Vein endothelial cell (primary cell): Measurements from ENCODE around the gene SPRTN. TPM values are rescaled to one million over a fixed set of nuclear protein-coding genes. Genes with fewer than 3 reads are reported as not detected.

Experiments
- total RNA-seq: library from RNA; depleted of rRNA; stranded (reverse); fragments of >200 nt; gene quantifications from 2 replicates; pipeline ENCODE4 v1.2.3, GENCODE V29; 2012

Gene SPRTN
- total RNA-seq: 19.6 and 21.3 TPM in 2 replicates

GRCh38 chr1:231338270-231339128 is at the start of gene SPRTN:
Gene SPRTN (plus strand): TSS chr1:231338293. CDS start chr1:231338384, 91 bp downstream.

GRCh38 chr1:231337472-231338269 is 422 bp upstream of the SPRTN start, which contains the start of gene EXOC8:
Gene EXOC8 (minus strand): TSS chr1:231337852. CDS start chr1:231337745, 107 bp downstream.

Other genes with a start within 250 kb of the SPRTN start
- not detected in 2 replicates for gene TRIM67, start 176.2 kb upstream of the SPRTN start, total RNA-seq
- 59.8 and 60.3 TPM in 2 replicates for gene GNPAT, start 97.1 kb upstream of the SPRTN start, total RNA-seq
- 19.9 and 23.0 TPM in 2 replicates for gene EXOC8, start 441 bp upstream of the SPRTN start, total RNA-seq
- 58.5 and 69.6 TPM in 2 replicates for gene EGLN1, start 84.0 kb downstream of the SPRTN start, total RNA-seq
- gene TSNAX, start 190.4 kb downstream of the SPRTN start, total RNA-seq: 32.0 and 35.7 TPM in 2 replicates